ENCODE data around the gene SDK1. TPM values are rescaled to one million over a fixed set of nuclear protein-coding genes. Genes with fewer than 3 reads are reported as not detected.
A peak's percentile ranks its signal among the peaks of the same experiment; 100 is the strongest.

The SDK1 gene
- total RNA-seq, 6 experiments from 2014 or later = not detected

GRCh38 chr7:3469641-3470040, 168.6 kb downstream of the SDK1 start:
- H3K27me3 Mint-ChIP-seq (ENCODE audit: insufficient read depth) = no peaks in the 10 kb centered on the region
- H3K27ac Mint-ChIP-seq = no peak overlapping the region
- H3K9me3 Mint-ChIP-seq = peaks cover 33% of the 10 kb centered on the region
- no peaks in the 10 kb centered on the region for H3K4me1 Mint-ChIP-seq (ENCODE audit: low read depth)
- H3K36me3 Mint-ChIP-seq (ENCODE audit: low read depth) = peaks cover 5% of the 10 kb centered on the region; the same call in 1 of the 2 replicates
- TF ChIP-seq CTCF (IDR thresholded peaks at IDR 0.05) = no peak
- H3K4me3 Mint-ChIP-seq = no peak overlapping the region
- no peak for DNase-seq

- H3K9me3 Mint-ChIP-seq = peaks cover 40% of the 10 kb centered on the region
- no peak overlapping the region for H3K4me3 Mint-ChIP-seq
- no peak for TF ChIP-seq CTCF (IDR thresholded peaks at IDR 0.05)
Measured at GRCh38 chr7:3480197-3480596, 179.1 kb downstream of the SDK1 start.

GRCh38 chr7:3481435-3481834, 180.4 kb downstream of the SDK1 start:
- no peak overlapping the region for H3K27ac Mint-ChIP-seq
- H3K27me3 Mint-ChIP-seq (ENCODE audit: insufficient read depth) = peaks cover 2% of the 10 kb centered on the region; the same call in 1 of the 2 replicates
- no peaks in the 10 kb centered on the region for H3K4me1 Mint-ChIP-seq (ENCODE audit: low read depth)
- H3K9me3 Mint-ChIP-seq = peaks cover 36% of the 10 kb centered on the region
- no peaks in the 10 kb centered on the region; the same call in 1 of the 2 replicates for H3K36me3 Mint-ChIP-seq (ENCODE audit: low read depth)
- no peak overlapping the region for H3K4me3 Mint-ChIP-seq
- no peak for DNase-seq
- TF ChIP-seq CTCF (IDR thresholded peaks at IDR 0.05) = no peak

More at GRCh38 chr7:3480197-3480596, 179.1 kb downstream of the SDK1 start:
- DNase-seq = no peak
- no peaks in the 10 kb centered on the region for H3K4me1 Mint-ChIP-seq (ENCODE audit: low read depth)
- peaks cover 4% of the 10 kb centered on the region for H3K27me3 Mint-ChIP-seq (ENCODE audit: insufficient read depth)
- no peak overlapping the region for H3K27ac Mint-ChIP-seq
- H3K36me3 Mint-ChIP-seq (ENCODE audit: low read depth) = no peaks in the 10 kb centered on the region; the same call in 1 of the 2 replicates

GRCh38 chr7:3482147-3482921, 181.3 kb downstream of the SDK1 start:
- Mint-ChIP-seq H3K27me3 (ENCODE audit: insufficient read depth) (no peaks in the 10 kb centered on the region; the same call in 1 of the 2 replicates), H3K4me3 (no peak overlapping the region), H3K9me3 (peaks cover 37% of the 10 kb centered on the region), H3K27ac (no peak overlapping the region), H3K4me1 (ENCODE audit: low read depth) (no peaks in the 10 kb centered on the region), H3K36me3 (ENCODE audit: low read depth) (no peaks in the 10 kb centered on the region; the same call in 1 of the 2 replicates)
- peak; percentile 31; the same call in 1 of the 2 replicates for TF ChIP-seq CTCF (IDR thresholded peaks at IDR 0.05)
- DNase-seq = no peak

GRCh38 chr7:3486841-3487240, 185.8 kb downstream of the SDK1 start:
- H3K27ac Mint-ChIP-seq = no peak overlapping the region
- H3K4me3 Mint-ChIP-seq = no peak overlapping the region

More at GRCh38 chr7:3486841-3487240, 185.8 kb downstream of the SDK1 start:
- Mint-ChIP-seq H3K9me3 (peaks cover 37% of the 10 kb centered on the region), H3K36me3 (ENCODE audit: low read depth) (no peaks in the 10 kb centered on the region; the same call in 1 of the 2 replicates), H3K27me3 (ENCODE audit: insufficient read depth) (no peaks in the 10 kb centered on the region; the same call in 1 of the 2 replicates), H3K4me1 (ENCODE audit: low read depth) (no peaks in the 10 kb centered on the region)
- TF ChIP-seq CTCF (IDR thresholded peaks at IDR 0.05) = no peak
- no peak for DNase-seq
